Measurements from ENCODE around the gene RABL6. TPM values are rescaled to one million over a fixed set of nuclear protein-coding genes. Genes with fewer than 3 reads are reported as not detected.
A peak's percentile ranks its signal among the peaks of the same experiment; 100 is the strongest.
"Not testable (repeated sequence)": the region's sequence is repeated elsewhere in the genome, so short reads cannot be mapped to it uniquely, and the experiment has no call there.

RABL6 gene
- total RNA-seq, 2 donors from 2014 or later, result 48.4 to 61.7 TPM

DNA sequence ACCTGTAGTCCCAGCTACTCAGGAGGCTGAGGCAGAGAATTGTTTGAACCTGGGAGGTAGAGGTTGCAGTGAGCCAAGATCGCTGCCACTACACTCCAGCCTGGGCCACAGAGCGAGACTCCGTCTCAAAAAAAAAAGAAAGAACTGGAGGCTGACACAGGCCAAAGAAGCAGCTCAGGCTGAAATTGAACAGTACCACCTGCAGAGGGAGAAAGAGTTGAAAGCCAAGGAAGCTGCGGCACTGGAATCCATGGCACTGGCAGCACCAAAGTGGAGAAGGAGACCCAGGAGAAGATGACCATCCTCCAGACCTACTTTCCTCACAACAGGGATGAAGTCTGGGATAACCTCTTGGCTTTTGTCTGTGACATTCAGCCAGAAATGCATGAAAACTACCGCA, 27.9 kb upstream of the RABL6 start:
- TF ChIP-seq CTCF (IDR thresholded peaks at IDR 0.05), result no peak
- no peak overlapping the region for H3K4me3 ChIP-seq
- no peaks in the 10 kb centered on the region for H3K27me3 ChIP-seq

GRCh38 chr9:136782452-136782851, 25.3 kb upstream of the RABL6 start:
- no peaks in the 10 kb centered on the region for H3K27me3 ChIP-seq
- H3K9me3 ChIP-seq, result no peaks in the 10 kb centered on the region
- H3K4me1 ChIP-seq, result peaks cover 0 to under 1% of the 10 kb centered on the region in 2 donors
- H3K36me3 ChIP-seq, result no peaks in the 10 kb centered on the region
- TF ChIP-seq CTCF (IDR thresholded peaks at IDR 0.05), result no peak
- H3K4me3 ChIP-seq, result no peak overlapping the region
- DNase-seq (ENCODE audit: low spot score), result no peak
- H3K27ac ChIP-seq, result no peak overlapping the region

More for the DNA sequence above, 27.9 kb upstream of the RABL6 start:
- no peak for DNase-seq (ENCODE audit: low spot score)
- H3K36me3 ChIP-seq, result no peaks in the 10 kb centered on the region
- H3K9me3 ChIP-seq, result no peaks in the 10 kb centered on the region
- H3K27ac ChIP-seq, result no peak overlapping the region
- no peaks in the 10 kb centered on the region for H3K4me1 ChIP-seq

GRCh38 chr9:136784249-136784996, 23.3 kb upstream of the RABL6 start:
- Histone ChIP-seq H3K9me3 (no peaks in the 10 kb centered on the region), H3K4me3 (no peak overlapping the region), H3K27ac (no peak overlapping the region), H3K36me3 (no peaks in the 10 kb centered on the region), H3K27me3 (no peaks in the 10 kb centered on the region), H3K4me1 (peaks cover 0 to 19% of the 10 kb centered on the region in 2 donors)
- TF ChIP-seq CTCF (IDR thresholded peaks at IDR 0.05), result peak; percentile 20 to 60
- DNase-seq (ENCODE audit: low spot score), result no peak

DNA sequence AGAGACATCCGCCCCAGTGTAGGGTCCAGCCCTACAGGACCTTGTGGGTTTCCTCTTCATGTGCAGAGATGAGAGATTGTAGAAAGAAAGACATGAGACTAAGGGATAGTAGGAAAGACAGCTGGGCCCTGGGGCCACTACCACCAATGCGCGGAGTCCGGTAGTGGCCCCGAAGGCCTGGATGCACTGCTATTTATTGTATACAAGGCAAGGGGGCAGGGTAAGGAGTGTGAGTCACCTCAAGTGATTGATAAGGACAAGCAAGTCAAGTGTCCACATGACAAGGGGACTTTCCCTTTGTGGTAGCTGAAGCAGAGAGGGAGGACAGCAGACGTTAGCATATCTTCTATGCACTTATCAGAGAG, 22.8 kb upstream of the RABL6 start:
- no peak overlapping the region for H3K4me3 ChIP-seq
- peaks cover 0 to 25% of the 10 kb centered on the region in 2 donors for H3K4me1 ChIP-seq
- no peaks in the 10 kb centered on the region for H3K36me3 ChIP-seq
- no peak for TF ChIP-seq CTCF (IDR thresholded peaks at IDR 0.05)
- H3K27me3 ChIP-seq, result no peaks in the 10 kb centered on the region
- H3K9me3 ChIP-seq, result no peaks in the 10 kb centered on the region
- no peak overlapping the region for H3K27ac ChIP-seq
- DNase-seq (ENCODE audit: low spot score), result no peak

- not testable (repeated sequence) for DNase-seq (ENCODE audit: low spot score); H3K36me3 ChIP-seq; H3K27ac ChIP-seq; H3K4me3 ChIP-seq; H3K27me3 ChIP-seq; H3K9me3 ChIP-seq
- H3K4me1 ChIP-seq, result peaks cover 0 to 31% of the 10 kb centered on the region in 2 donors
Observed at GRCh38 chr9:136785565-136786355, 22.0 kb upstream of the RABL6 start.

DNA sequence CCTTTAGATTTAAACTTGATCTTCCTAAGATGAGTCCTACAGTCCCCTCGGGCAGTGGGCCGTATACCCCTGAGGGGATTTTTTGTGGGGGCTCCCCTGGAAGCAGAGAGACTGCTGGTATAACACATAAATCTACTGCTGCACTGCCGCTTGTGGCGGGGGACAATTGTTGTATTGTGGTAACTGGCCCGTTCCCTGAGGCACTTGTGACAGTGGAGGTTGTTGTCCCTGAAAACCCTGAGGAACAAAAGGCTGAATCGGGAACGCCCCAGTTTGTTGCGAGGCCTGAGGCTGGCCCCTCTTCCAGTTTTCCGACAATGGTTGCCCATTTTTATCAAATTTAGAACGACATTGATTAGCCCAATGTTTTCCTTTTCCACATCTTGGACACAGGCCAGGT, 21.3 kb upstream of the RABL6 start:
- H3K27me3 ChIP-seq, result no peaks in the 10 kb centered on the region

DNA sequence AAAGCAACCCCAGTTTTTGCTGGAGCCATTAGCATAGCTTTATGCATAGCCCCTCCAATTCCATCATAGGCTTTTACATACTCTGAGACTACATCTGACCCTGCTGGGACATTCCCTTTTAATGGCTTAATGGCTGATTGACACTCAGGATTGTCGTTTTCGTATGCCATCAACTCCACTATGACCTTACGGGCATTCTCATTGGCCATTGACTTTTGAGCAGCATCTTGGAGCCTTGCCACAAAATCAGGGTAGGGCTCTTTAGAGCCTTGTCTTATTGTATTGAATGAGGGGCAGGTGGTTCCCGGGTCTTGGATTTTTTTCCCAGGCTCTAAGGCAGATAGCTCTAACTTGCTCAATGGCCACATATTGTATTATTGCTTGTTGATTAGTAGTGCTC, 20.8 kb upstream of the RABL6 start:
- not testable (repeated sequence) for H3K4me3 ChIP-seq; H3K9me3 ChIP-seq; H3K27ac ChIP-seq; H3K27me3 ChIP-seq; DNase-seq (ENCODE audit: low spot score); H3K36me3 ChIP-seq
- H3K4me1 ChIP-seq, result peaks cover 0 to 37% of the 10 kb centered on the region in 2 donors

More for the DNA sequence above, 21.3 kb upstream of the RABL6 start:
- H3K4me1 ChIP-seq, result peaks cover 0 to 32% of the 10 kb centered on the region in 2 donors
- H3K27ac ChIP-seq, result no peak overlapping the region
- DNase-seq (ENCODE audit: low spot score), result no peak
- H3K36me3 ChIP-seq, result no peaks in the 10 kb centered on the region
- TF ChIP-seq CTCF (IDR thresholded peaks at IDR 0.05), result no peak
- no peak overlapping the region for H3K4me3 ChIP-seq
- H3K9me3 ChIP-seq, result no peaks in the 10 kb centered on the region

Measured in right atrium auricular region (tissue), 2 donors.